Gastroesophageal sphincter (tissue), 3 donors: ENCODE results near the gene TTYH1.

Experiments used
- EP300 ChIP-seq: sonication (generic); formaldehyde crosslinking; IDR thresholded peaks from one replicate; pipeline ENCODE4 v1.6.1; 2017; ENCODE audit warnings: antibody characterized with exemption, mild to moderate bottlenecking
- POLR2A ChIP-seq, 2 donors: fragments of 450-650 bp; IDR thresholded peaks; one replicate each; pipeline ENCODE4 v1.6.1; 2017; ENCODE audit warnings: antibody characterized with exemption in 2 of 2, mild to moderate bottlenecking in 2 of 2, moderate library complexity in 1 of 2
- TF ChIP-seq, protein P1 (sequence below), 4 experiments: fragments of 200-600 bp in 2 of 4; fragments of 450-650 bp in 2 of 4; sonication (generic) in 1 of 4; IDR thresholded peaks; one replicate each; pipeline ENCODE4 v1.5.1; 2017 to 2019; ENCODE audit warnings: antibody characterized with exemption in 4 of 4, mild to moderate bottlenecking in 2 of 4, moderate library complexity in 2 of 4

DNA sequence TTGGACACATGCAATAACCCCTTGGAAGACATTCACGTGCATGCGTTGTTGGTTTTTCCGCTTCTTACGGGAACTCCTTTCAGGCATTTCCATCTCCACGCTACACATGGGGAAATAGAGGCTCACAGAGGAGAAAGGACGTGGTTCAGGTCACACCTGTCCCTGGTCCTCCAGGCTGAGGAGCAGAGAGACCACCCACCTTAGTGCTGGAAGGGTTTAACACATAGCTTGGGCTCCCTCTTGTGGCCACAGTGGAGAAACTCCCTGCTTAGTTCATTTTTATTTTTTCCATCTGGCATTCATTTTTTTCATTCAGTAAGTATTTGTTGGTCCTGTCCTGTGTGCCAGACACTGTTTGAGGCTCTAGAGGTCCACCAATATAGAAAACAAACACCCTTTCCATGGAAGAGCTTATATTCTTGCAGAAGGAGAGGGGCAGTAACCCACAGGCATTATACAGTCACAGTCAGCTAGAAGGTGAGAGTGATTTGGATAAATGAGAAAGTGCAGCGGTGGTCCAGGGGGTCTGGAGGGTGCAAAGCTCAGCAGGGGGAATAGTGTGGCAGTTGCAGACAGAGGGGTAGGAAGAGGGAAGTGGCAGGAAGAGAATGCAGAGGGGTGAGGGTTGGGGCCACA is 24.2 kb upstream of the TTYH1 start:
- TF ChIP-seq, protein P1, sequence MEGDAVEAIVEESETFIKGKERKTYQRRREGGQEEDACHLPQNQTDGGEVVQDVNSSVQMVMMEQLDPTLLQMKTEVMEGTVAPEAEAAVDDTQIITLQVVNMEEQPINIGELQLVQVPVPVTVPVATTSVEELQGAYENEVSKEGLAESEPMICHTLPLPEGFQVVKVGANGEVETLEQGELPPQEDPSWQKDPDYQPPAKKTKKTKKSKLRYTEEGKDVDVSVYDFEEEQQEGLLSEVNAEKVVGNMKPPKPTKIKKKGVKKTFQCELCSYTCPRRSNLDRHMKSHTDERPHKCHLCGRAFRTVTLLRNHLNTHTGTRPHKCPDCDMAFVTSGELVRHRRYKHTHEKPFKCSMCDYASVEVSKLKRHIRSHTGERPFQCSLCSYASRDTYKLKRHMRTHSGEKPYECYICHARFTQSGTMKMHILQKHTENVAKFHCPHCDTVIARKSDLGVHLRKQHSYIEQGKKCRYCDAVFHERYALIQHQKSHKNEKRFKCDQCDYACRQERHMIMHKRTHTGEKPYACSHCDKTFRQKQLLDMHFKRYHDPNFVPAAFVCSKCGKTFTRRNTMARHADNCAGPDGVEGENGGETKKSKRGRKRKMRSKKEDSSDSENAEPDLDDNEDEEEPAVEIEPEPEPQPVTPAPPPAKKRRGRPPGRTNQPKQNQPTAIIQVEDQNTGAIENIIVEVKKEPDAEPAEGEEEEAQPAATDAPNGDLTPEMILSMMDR (IDR thresholded peaks at IDR 0.05): peak in 3 of 4 experiments; percentile 37 to 62 (median 47)
- TF ChIP-seq POLR2A (IDR thresholded peaks at IDR 0.05) (no peak), EP300 (no peak)
